Peyer's patch (tissue), 4 donors: ENCODE data around the gene PNPO.

Experiments
- CTCF ChIP-seq, 6 experiments: fragments of 450-650 bp in 4 of 6; fragments of 200-600 bp in 2 of 6; sonication (generic) in 1 of 6; IDR thresholded peaks; one replicate each; pipeline ENCODE4 v1.5.1; 2017 to 2019; ENCODE audit warnings: antibody characterized with exemption in 6 of 6, mild to moderate bottlenecking in 3 of 6, moderate library complexity in 1 of 6
- POLR2A ChIP-seq, 2 donors: fragments of 450-650 bp; IDR thresholded peaks; one replicate each; pipeline ENCODE4 v1.5.1; 2017; ENCODE audit warnings: antibody characterized with exemption in 2 of 2, mild to moderate bottlenecking in 2 of 2, moderate library complexity in 2 of 2

GRCh38 chr17:47964856-47965255, 23.5 kb downstream of the PNPO start:
- no peak for TF ChIP-seq CTCF (IDR thresholded peaks at IDR 0.05)
- no peak for TF ChIP-seq POLR2A (IDR thresholded peaks at IDR 0.05)
